ENCODE results near the gene SEMA7A. TPM values are rescaled to one million over a fixed set of nuclear protein-coding genes. Genes with fewer than 3 reads are reported as not detected.
"Not testable (repeated sequence)": the region's sequence is repeated elsewhere in the genome, so short reads cannot be mapped to it uniquely, and the experiment has no call there.

Gene SEMA7A, protein sequence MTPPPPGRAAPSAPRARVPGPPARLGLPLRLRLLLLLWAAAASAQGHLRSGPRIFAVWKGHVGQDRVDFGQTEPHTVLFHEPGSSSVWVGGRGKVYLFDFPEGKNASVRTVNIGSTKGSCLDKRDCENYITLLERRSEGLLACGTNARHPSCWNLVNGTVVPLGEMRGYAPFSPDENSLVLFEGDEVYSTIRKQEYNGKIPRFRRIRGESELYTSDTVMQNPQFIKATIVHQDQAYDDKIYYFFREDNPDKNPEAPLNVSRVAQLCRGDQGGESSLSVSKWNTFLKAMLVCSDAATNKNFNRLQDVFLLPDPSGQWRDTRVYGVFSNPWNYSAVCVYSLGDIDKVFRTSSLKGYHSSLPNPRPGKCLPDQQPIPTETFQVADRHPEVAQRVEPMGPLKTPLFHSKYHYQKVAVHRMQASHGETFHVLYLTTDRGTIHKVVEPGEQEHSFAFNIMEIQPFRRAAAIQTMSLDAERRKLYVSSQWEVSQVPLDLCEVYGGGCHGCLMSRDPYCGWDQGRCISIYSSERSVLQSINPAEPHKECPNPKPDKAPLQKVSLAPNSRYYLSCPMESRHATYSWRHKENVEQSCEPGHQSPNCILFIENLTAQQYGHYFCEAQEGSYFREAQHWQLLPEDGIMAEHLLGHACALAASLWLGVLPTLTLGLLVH
- 10 to 100 TPM; 71.2 to 72.5 TPM for total RNA-seq
- polyA plus RNA-seq = 1.9 TPM

DNA sequence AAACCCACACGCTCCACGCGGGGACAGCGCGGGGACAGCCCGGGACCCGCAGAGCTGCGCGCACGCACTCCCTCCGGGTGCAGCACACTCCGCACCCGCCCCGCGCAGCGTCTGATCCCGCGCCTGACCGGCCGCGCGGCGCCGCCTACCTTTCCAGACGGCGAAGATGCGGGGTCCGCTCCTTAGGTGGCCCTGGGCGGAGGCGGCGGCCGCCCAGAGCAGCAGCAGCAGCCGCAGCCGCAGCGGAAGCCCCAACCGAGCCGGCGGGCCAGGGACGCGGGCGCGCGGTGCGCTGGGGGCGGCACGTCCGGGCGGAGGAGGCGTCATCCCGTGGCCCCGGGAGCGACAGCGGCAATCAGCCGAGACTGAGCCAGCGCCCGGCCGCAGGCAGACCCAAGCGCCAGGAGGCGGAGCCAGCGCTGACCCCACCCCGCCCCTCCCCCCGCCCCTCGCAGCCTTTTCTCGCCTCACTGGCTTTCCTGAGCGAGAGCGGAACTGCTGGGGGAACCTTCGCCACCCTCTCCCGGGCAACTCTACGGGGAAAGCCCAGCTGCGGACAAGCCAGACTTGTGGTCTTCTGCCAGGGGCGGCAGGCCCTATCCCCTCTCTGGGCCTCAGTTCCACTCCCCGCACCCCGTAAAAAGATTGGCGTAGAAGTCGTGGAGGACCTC, at the start of gene SEMA7A:
SEMA7A (minus strand) TSS at position 367 of the 671 bp plus-strand sequence; CDS start at position 327, 40 bp downstream.
- H3K4me1 ChIP-seq (ENCODE audit: insufficient read depth, low read length) = peaks cover 19% of the 10 kb centered on the region
- Mint-ChIP-seq H3K27ac (peak within 1 kb of the TSS; percentile 84 to 98 (median 91)), H3K4me1 (peaks cover 48 to 63% (median 51%) of the 10 kb centered on the region in 3 donors), H3K9me3 (no peaks in the 10 kb centered on the region), H3K36me3 (no peaks in the 10 kb centered on the region), H3K27me3 (peaks cover 0 to 1% of the 10 kb centered on the region in 2 donors), H3K4me3 (peak within 1 kb of the TSS; percentile 84 to 93 (median 87))
- peak within 1 kb of the TSS; percentile 77 for H3K27ac ChIP-seq (ENCODE audit: low read depth, low read length)
- ChIA-PET POLR2A (interaction anchor here (0.6 to 2.4 kb wide), 5 partner anchors 27 to 51 kb away, joined by 3 to 5 read pairs (median 3); no protein-coding TSS in a partner anchor), CTCF (interaction anchor here (0.8 to 8.1 kb wide), 4 partner anchors 34 to 59 kb away, joined by 3 to 72 read pairs (median 4); no protein-coding TSS in a partner anchor)
- no peaks in the 10 kb centered on the region for H3K36me3 ChIP-seq (ENCODE audit: insufficient read depth, low read length)
- H3K27me3 ChIP-seq (ENCODE audit: insufficient read depth, low read length, poor library complexity, severe bottlenecking) = no peaks in the 10 kb centered on the region
- H3K9me3 ChIP-seq (ENCODE audit: low read length) = no peaks in the 10 kb centered on the region
- H3K4me3 ChIP-seq (ENCODE audit: low read length) = peak within 1 kb of the TSS; percentile 58
- DNase-seq = peak; percentile 60 to 86 (median 74)

- DNase-seq = no peak
- Histone ChIP-seq H3K27ac (ENCODE audit: low read depth, low read length) (no peak overlapping the region), H3K4me1 (ENCODE audit: insufficient read depth, low read length) (no peaks in the 10 kb centered on the region), H3K9me3 (ENCODE audit: low read length) (no peaks in the 10 kb centered on the region), H3K4me3 (ENCODE audit: low read length) (no peak overlapping the region), H3K36me3 (ENCODE audit: insufficient read depth, low read length) (no peaks in the 10 kb centered on the region), H3K27me3 (ENCODE audit: insufficient read depth, low read length, poor library complexity, severe bottlenecking) (no peaks in the 10 kb centered on the region)
- H3K4me3 Mint-ChIP-seq = peak overlapping the region in 1 of 7 donors; percentile 74
- no peaks in the 10 kb centered on the region for H3K9me3 Mint-ChIP-seq
- H3K27me3 Mint-ChIP-seq = no peaks in the 10 kb centered on the region
- peaks cover 0 to 33% (median 13%) of the 10 kb centered on the region in 3 donors for H3K36me3 Mint-ChIP-seq
- H3K4me1 Mint-ChIP-seq = no peaks in the 10 kb centered on the region
- ChIA-PET POLR2A (no interaction called here), CTCF (interaction anchor here (1.6 kb wide), 1 partner anchor 107 kb away, joined by 3 read pairs; no protein-coding TSS in a partner anchor)
- H3K27ac Mint-ChIP-seq = peak overlapping the region in 2 of 8 donors; percentile 0 to 1
Measured at GRCh38 chr15:74482661-74483060, 48.9 kb upstream of the SEMA7A start.

GRCh38 chr15:74480364-74480763, 46.6 kb upstream of the SEMA7A start:
- H3K27ac Mint-ChIP-seq; H3K9me3 Mint-ChIP-seq; H3K9me3 ChIP-seq (ENCODE audit: low read length); H3K36me3 ChIP-seq (ENCODE audit: insufficient read depth, low read length); H3K27ac ChIP-seq (ENCODE audit: low read depth, low read length); H3K27me3 ChIP-seq (ENCODE audit: insufficient read depth, low read length, poor library complexity, severe bottlenecking); DNase-seq; H3K4me3 Mint-ChIP-seq; POLR2A ChIA-PET; CTCF ChIA-PET; H3K27me3 Mint-ChIP-seq; H3K4me3 ChIP-seq (ENCODE audit: low read length); H3K4me1 Mint-ChIP-seq; H3K4me1 ChIP-seq (ENCODE audit: insufficient read depth, low read length): not testable (repeated sequence)
- peaks cover 0 to 45% (median 10%) of the 10 kb centered on the region in 3 donors for H3K36me3 Mint-ChIP-seq

DNA sequence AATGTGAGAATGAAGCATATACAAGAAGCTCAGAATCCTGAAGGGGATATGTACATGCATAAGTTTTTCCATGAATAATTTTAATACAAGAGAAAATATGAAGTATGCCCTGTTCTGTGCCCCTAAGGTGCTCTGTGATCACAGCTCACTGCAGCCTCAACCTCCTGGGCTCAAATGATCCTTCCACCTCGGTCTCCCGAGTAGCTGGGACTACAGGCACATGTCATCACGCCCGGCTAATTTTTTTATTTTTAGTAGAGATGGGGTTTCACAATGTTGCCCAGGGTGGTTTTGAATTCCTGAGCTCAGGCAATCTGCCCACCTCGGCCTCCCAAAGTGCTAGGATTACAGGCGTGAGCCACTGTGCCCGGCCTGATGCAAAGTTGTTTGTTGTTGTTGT, 37.9 kb upstream of the SEMA7A start:
- H3K27me3 Mint-ChIP-seq; H3K4me3 Mint-ChIP-seq; H3K4me1 Mint-ChIP-seq; H3K27me3 ChIP-seq (ENCODE audit: insufficient read depth, low read length, poor library complexity, severe bottlenecking); POLR2A ChIA-PET; DNase-seq; H3K9me3 Mint-ChIP-seq; H3K36me3 ChIP-seq (ENCODE audit: insufficient read depth, low read length); H3K4me1 ChIP-seq (ENCODE audit: insufficient read depth, low read length); H3K9me3 ChIP-seq (ENCODE audit: low read length); H3K4me3 ChIP-seq (ENCODE audit: low read length); H3K27ac ChIP-seq (ENCODE audit: low read depth, low read length): not testable (repeated sequence)
- CTCF ChIA-PET = interaction anchor here (0.7 kb wide), 1 partner anchor 12 kb away, joined by 4 read pairs; no protein-coding TSS in a partner anchor
- Mint-ChIP-seq H3K27ac (peak overlapping the region in 1 of 8 donors; percentile 3), H3K36me3 (peaks cover 0 to 61% (median 18%) of the 10 kb centered on the region in 3 donors)

GRCh38 chr15:74470631-74471395, 37.1 kb upstream of the SEMA7A start:
- H3K27me3 ChIP-seq (ENCODE audit: insufficient read depth, low read length, poor library complexity, severe bottlenecking) = no peaks in the 10 kb centered on the region
- Mint-ChIP-seq H3K36me3 (peaks cover 0 to 62% (median 16%) of the 10 kb centered on the region in 3 donors), H3K27ac (no peak overlapping the region), H3K4me1 (no peaks in the 10 kb centered on the region), H3K9me3 (no peaks in the 10 kb centered on the region), H3K4me3 (no peak overlapping the region), H3K27me3 (no peaks in the 10 kb centered on the region)
- DNase-seq = no peak
- no peaks in the 10 kb centered on the region for H3K4me1 ChIP-seq (ENCODE audit: insufficient read depth, low read length)
- CTCF ChIA-PET = interaction anchor here (0.7 kb wide), 1 partner anchor 13 kb away, joined by 4 read pairs; no protein-coding TSS in a partner anchor
- H3K4me3 ChIP-seq (ENCODE audit: low read length) = no peak overlapping the region
- H3K36me3 ChIP-seq (ENCODE audit: insufficient read depth, low read length) = no peaks in the 10 kb centered on the region
- H3K9me3 ChIP-seq (ENCODE audit: low read length) = no peaks in the 10 kb centered on the region
- no peak overlapping the region for H3K27ac ChIP-seq (ENCODE audit: low read depth, low read length)
- POLR2A ChIA-PET = no interaction called here

DNA sequence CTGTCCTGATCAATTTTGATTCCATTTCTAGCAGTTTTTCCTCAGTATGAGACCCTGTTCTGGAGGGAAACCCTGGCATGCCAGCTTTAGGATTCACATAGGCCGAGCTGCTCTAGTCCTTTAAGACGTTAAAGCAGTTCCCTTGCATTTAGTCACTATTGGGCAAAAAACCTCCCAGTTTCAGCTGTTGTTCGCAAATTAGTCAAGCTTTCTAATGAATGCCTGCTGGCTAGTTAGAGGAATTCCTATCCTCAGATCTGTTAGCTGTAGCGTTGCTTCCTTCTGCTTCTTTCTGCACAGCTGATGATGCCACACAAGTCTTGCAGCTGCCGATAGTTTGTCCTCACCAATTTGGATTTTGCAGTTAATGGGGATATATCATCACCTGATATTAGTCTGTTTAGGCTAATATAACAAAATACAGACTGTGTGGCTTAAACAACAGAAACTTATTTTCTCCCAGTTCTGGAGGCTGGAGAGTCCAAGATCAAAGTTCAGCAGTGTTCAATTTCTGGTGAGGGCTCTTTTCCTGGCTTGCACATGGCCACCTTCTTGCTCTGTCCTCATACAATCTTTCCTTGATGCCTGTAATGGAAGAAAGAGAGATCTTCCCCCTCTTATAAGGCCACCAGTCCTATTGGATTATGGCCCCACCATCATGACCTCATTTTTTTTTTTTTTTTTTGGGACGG, 34.7 kb upstream of the SEMA7A start:
- H3K9me3 Mint-ChIP-seq = no peaks in the 10 kb centered on the region
- no peak overlapping the region for H3K4me3 ChIP-seq (ENCODE audit: low read length)
- peaks cover 8 to 19% (median 17%) of the 10 kb centered on the region in 3 donors for H3K4me1 Mint-ChIP-seq
- H3K27me3 Mint-ChIP-seq = no peaks in the 10 kb centered on the region
- peaks cover 0 to 52% (median 11%) of the 10 kb centered on the region in 3 donors for H3K36me3 Mint-ChIP-seq
- H3K27ac ChIP-seq (ENCODE audit: low read depth, low read length) = no peak overlapping the region
- no peak for DNase-seq
- no peaks in the 10 kb centered on the region for H3K4me1 ChIP-seq (ENCODE audit: insufficient read depth, low read length)
- CTCF ChIA-PET = interaction anchor here (0.7 kb wide), 1 partner anchor 12 kb away, joined by 3 read pairs; no protein-coding TSS in a partner anchor
- no peak overlapping the region for H3K27ac Mint-ChIP-seq
- no peaks in the 10 kb centered on the region for H3K36me3 ChIP-seq (ENCODE audit: insufficient read depth, low read length)
- no peaks in the 10 kb centered on the region for H3K27me3 ChIP-seq (ENCODE audit: insufficient read depth, low read length, poor library complexity, severe bottlenecking)
- POLR2A ChIA-PET = no interaction called here
- no peaks in the 10 kb centered on the region for H3K9me3 ChIP-seq (ENCODE audit: low read length)
- no peak overlapping the region for H3K4me3 Mint-ChIP-seq

GRCh38 chr15:74466570-74466969, 32.8 kb upstream of the SEMA7A start:
- H3K4me3 ChIP-seq (ENCODE audit: low read length) = no peak overlapping the region
- no peak overlapping the region for H3K4me3 Mint-ChIP-seq
- DNase-seq = no peak
- no peaks in the 10 kb centered on the region for H3K9me3 ChIP-seq (ENCODE audit: low read length)
- POLR2A ChIA-PET = no interaction called here
- peaks cover 0 to 37% (median 4%) of the 10 kb centered on the region in 3 donors for H3K36me3 Mint-ChIP-seq
- peaks cover 5% of the 10 kb centered on the region for H3K4me1 ChIP-seq (ENCODE audit: insufficient read depth, low read length)
- H3K9me3 Mint-ChIP-seq = no peaks in the 10 kb centered on the region
- no peak overlapping the region for H3K27ac Mint-ChIP-seq
- H3K27ac ChIP-seq (ENCODE audit: low read depth, low read length) = no peak overlapping the region
- H3K27me3 ChIP-seq (ENCODE audit: insufficient read depth, low read length, poor library complexity, severe bottlenecking) = no peaks in the 10 kb centered on the region
- peaks cover 22 to 38% (median 34%) of the 10 kb centered on the region in 3 donors for H3K4me1 Mint-ChIP-seq
- CTCF ChIA-PET = no interaction called here
- no peaks in the 10 kb centered on the region for H3K27me3 Mint-ChIP-seq
- H3K36me3 ChIP-seq (ENCODE audit: insufficient read depth, low read length) = no peaks in the 10 kb centered on the region
